Right lobe of liver (tissue), 6 donors: ENCODE results near the gene SELE. TPM values are rescaled to one million over a fixed set of nuclear protein-coding genes. Genes with fewer than 3 reads are reported as not detected.

Source experiments
- ATAC-seq, 4 donors: fragments of 200-7000 bp; cut with Tn5 transposase; one replicate each; pipeline ENCODE4 v1.9.1; 2020; ENCODE audit warnings: mild to moderate bottlenecking in 4 of 4, moderate library complexity in 4 of 4
- DNase-seq, 3 donors: peaks; one replicate each; pipeline ENCODE4 v3.0.0-alpha.2; 2020
- H3K27ac ChIP-seq, 3 donors: fragments of 200-600 bp; one replicate each; pipeline ENCODE4 v1.8.0; 2022
- H3K27me3 ChIP-seq, 2 donors: fragments of 200-600 bp; one replicate each; pipeline ENCODE4 v1.8.0; 2022
- H3K36me3 ChIP-seq, 4 donors: fragments of 200-600 bp; sonication (generic) in 1 of 4; one replicate each; pipeline versions ENCODE4 v1.5.1 to v1.8.0; 2017 to 2022; ENCODE audit warnings: control low read depth in 1 of 4
- H3K4me1 ChIP-seq, 4 donors: fragments of 200-600 bp; sonication (generic) in 1 of 4; one replicate each; pipeline versions ENCODE4 v1.5.1 to v1.8.0; 2017 to 2022; ENCODE audit warnings: control low read depth in 1 of 4
- H3K4me3 ChIP-seq, 3 donors: fragments of 200-600 bp; one replicate each; pipeline ENCODE4 v1.8.0; 2022
- H3K9me3 ChIP-seq, 4 donors: fragments of 200-600 bp; sonication (generic) in 1 of 4; one replicate each; pipeline versions ENCODE4 v1.5.1 to v1.8.0; 2017 to 2022; ENCODE audit warnings: control low read depth in 1 of 4
- CTCF ChIP-seq, 4 donors: fragments of 200-600 bp in 3 of 4; fragments of 450-650 bp in 1 of 4; IDR thresholded peaks; one replicate each; pipeline versions ENCODE4 v1.5.1 to v1.8.0; 2016 to 2022; ENCODE audit warnings: antibody characterized with exemption in 4 of 4, mild to moderate bottlenecking in 2 of 4
- POLR2A ChIP-seq: fragments of 450-650 bp; IDR thresholded peaks from one replicate; pipeline ENCODE4 v1.6.1; 2017; ENCODE audit warnings: antibody characterized with exemption, mild to moderate bottlenecking
- WGBS: methylation state at CpG from one replicate; pipeline ENCODE4 v1.1.6; 2018; ENCODE audit warnings: low coverage, low lambda C conversion rate; ENCODE audit not compliant: insufficient coverage; ENCODE audit errors: missing lambda C conversion rate; 5-methylcytosine and 5-hydroxymethylcytosine counted together
- intact Hi-C, 2 donors: fragments of 100-400 bp; cut with DNase I; formaldehyde crosslinking; loops; one replicate each; pipeline versions ENCODE4 v1.11.2 to v1.14.1; 2022
- total RNA-seq, 6 experiments: library from RNA; depleted of rRNA in 2 of 6; stranded (reverse); fragments of >200 nt in 2 of 6; fragmentation: NEBNext Ultra II Directional in 3 of 6; extraction: Animal tissue kit (Norgen Biotek cat#: 25700) in 3 of 6; gene quantifications; one replicate each; pipeline versions ENCODE4 v1.1.0 to v1.2.4, GENCODE V29; 2016 to 2023
- donor health status: DM: no; HTN: yes; CAD: no.
- donor health status: DM: no; HTN: no; CAD: no.
- donor health status: DM: no; HTN: no; CAD: no.
- donor health status: DM: no; HTN: yes; CAD: no.
- donor health status: DM: no; HTN: yes; CAD: no.

Gene SELE
- total RNA-seq, 6 experiments from 2014 or later, result 0.18 to 3.1 (median 0.94) TPM

- 74% methylated on average over 3 of the region's 3 CpGs for WGBS
- intact Hi-C loops, result no loop called here
- Histone ChIP-seq H3K4me1 (peaks cover 0 to 4% (median 0%) of the 10 kb centered on the region in 4 donors), H3K27me3 (no peaks in the 10 kb centered on the region), H3K4me3 (no peak overlapping the region), H3K9me3 (no peaks in the 10 kb centered on the region), H3K27ac (no peak overlapping the region), H3K36me3 (no peaks in the 10 kb centered on the region)
- ATAC-seq, result no peak
- DNase-seq, result no peak
- TF ChIP-seq CTCF (IDR thresholded peaks at IDR 0.05) (no peak), POLR2A (no peak)
Measured at GRCh38 chr1:169759038-169759437, 25.2 kb upstream of the SELE start.

- H3K4me3 ChIP-seq, result no peak overlapping the region
- 76% methylated on average over 4 of the region's 4 CpGs for whole genome bisulfite sequencing
- H3K9me3 ChIP-seq, result no peaks in the 10 kb centered on the region
- DNase-seq, result no peak
- intact Hi-C loops, result no loop called here
- ATAC-seq, result no peak
- H3K4me1 ChIP-seq, result no peaks in the 10 kb centered on the region
- TF ChIP-seq POLR2A (no peak), CTCF (IDR thresholded peaks at IDR 0.05) (no peak)
- H3K27me3 ChIP-seq, result no peaks in the 10 kb centered on the region
- no peak overlapping the region for H3K27ac ChIP-seq
- no peaks in the 10 kb centered on the region for H3K36me3 ChIP-seq
Measured at GRCh38 chr1:169753549-169753948, 19.7 kb upstream of the SELE start.

GRCh38 chr1:169750041-169750440 lies 16.2 kb upstream of the SELE start:
- intact Hi-C loops, result no loop called here
- WGBS, result 60% methylated on average over 1 of the region's 1 CpG
- H3K4me1 ChIP-seq, result peaks cover 0 to 8% (median 0%) of the 10 kb centered on the region in 4 donors

GRCh38 chr1:169746550-169746949 lies 12.7 kb upstream of the SELE start:
- no peak overlapping the region for H3K27ac ChIP-seq
- ATAC-seq, result no peak
- TF ChIP-seq POLR2A, result no peak
- no peak for TF ChIP-seq CTCF (IDR thresholded peaks at IDR 0.05)
- H3K9me3 ChIP-seq, result no peaks in the 10 kb centered on the region
- peaks cover 0 to 15% (median 0%) of the 10 kb centered on the region in 4 donors for H3K4me1 ChIP-seq
- 82% methylated on average over 2 of the region's 2 CpGs for WGBS
- no peak for DNase-seq
- peak overlapping the region in 2 of 3 donors; percentile 42 to 55 for H3K4me3 ChIP-seq
- H3K36me3 ChIP-seq, result no peaks in the 10 kb centered on the region
- H3K27me3 ChIP-seq, result no peaks in the 10 kb centered on the region
- intact Hi-C loops, result no loop called here

More at GRCh38 chr1:169750041-169750440, 16.2 kb upstream of the SELE start:
- DNase-seq, result no peak
- no peaks in the 10 kb centered on the region for H3K27me3 ChIP-seq
- TF ChIP-seq POLR2A (no peak), CTCF (IDR thresholded peaks at IDR 0.05) (no peak)
- H3K4me3 ChIP-seq, result no peak overlapping the region
- H3K36me3 ChIP-seq, result no peaks in the 10 kb centered on the region
- no peaks in the 10 kb centered on the region for H3K9me3 ChIP-seq
- no peak overlapping the region for H3K27ac ChIP-seq
- no peak for ATAC-seq
